Measurements from ENCODE around the gene ALCAM.

- TF ChIP-seq CREB1 (IDR thresholded peaks at IDR 0.05; ENCODE audit: low read depth) = no peak
- no peak for TF ChIP-seq YY1 (IDR thresholded peaks at IDR 0.05; ENCODE audit: low read depth)
- TF ChIP-seq NFIC (IDR thresholded peaks at IDR 0.05) = no peak
- TF ChIP-seq MAX (IDR thresholded peaks at IDR 0.05) = no peak
- TF ChIP-seq RAD21 (IDR thresholded peaks at IDR 0.05; ENCODE audit: low read depth) = no peak
- TF ChIP-seq FOXM1 (IDR thresholded peaks at IDR 0.05; ENCODE audit: borderline replicate concordance, low read depth) = no peak
- TF ChIP-seq TAF1 (IDR thresholded peaks at IDR 0.05; ENCODE audit: low read depth) = no peak
- TF ChIP-seq EP300 (IDR thresholded peaks at IDR 0.05; ENCODE audit: borderline replicate concordance) = no peak
- no peak for TF ChIP-seq REST (IDR thresholded peaks at IDR 0.05; ENCODE audit: low read depth)
- no peak for TF ChIP-seq CEBPB (IDR thresholded peaks at IDR 0.05)
- no peak for TF ChIP-seq TEAD4 (IDR thresholded peaks at IDR 0.05)
These were observed 9.7 kb upstream of the ALCAM start for GRCh38 chr3:105356988-105357387.

Data from Ishikawa (cell line).